ENCODE results near the gene RWDD2A.
A peak's percentile ranks its signal among the peaks of the same experiment; 100 is the strongest.

Gene RWDD2A

DNA sequence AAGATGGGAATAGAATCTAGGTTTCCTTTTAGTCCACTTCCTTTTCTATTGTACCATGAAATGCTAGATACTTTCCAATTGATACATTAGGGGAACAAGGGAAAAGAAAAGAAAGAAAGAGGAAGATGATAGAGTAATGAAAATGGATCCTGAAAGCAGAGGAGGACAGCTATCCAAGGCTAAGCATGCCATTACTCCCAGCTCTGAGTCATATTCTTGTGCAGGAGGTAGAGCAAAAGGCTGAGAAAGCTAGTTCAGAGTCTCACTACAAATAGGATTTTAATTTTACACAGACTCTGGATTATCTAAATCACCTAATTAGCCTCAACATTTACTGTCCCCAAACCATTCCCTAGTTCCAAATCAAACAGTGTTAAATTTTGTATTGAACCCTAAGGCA lies 23.6 kb downstream of the RWDD2A start:
- Histone ChIP-seq H3K4me1 (ENCODE audit: insufficient read depth, low read length, poor library complexity, severe bottlenecking) (no peaks in the 10 kb centered on the region), H3K9me2 (replicated peaks; ENCODE audit: low read depth, low read length) (no peaks in the 10 kb centered on the region), H3K4me3 (ENCODE audit: low read length, poor library complexity, severe bottlenecking) (no peak overlapping the region), H3K27me3 (ENCODE audit: insufficient read depth, low read length, poor library complexity, severe bottlenecking) (no peaks in the 10 kb centered on the region), H3K36me3 (ENCODE audit: insufficient read depth, low read length) (no peaks in the 10 kb centered on the region), H3K79me2 (ENCODE audit: insufficient read depth, low read length) (no peaks in the 10 kb centered on the region), H3F3A (ENCODE audit: low read depth) (no peaks in the 10 kb centered on the region), H3K9me3 (ENCODE audit: insufficient read depth, low read depth, low read length) (no peaks in the 10 kb centered on the region), H3K9ac (ENCODE audit: low read depth, low read length, poor library complexity, severe bottlenecking) (no peak overlapping the region), H2AFZ (ENCODE audit: low read length) (no peak overlapping the region; the same call in 1 of the 2 replicates), H4K20me1 (ENCODE audit: insufficient read depth, low read length, poor library complexity, severe bottlenecking) (no peaks in the 10 kb centered on the region), H3K4me2 (ENCODE audit: low read depth, low read length, poor library complexity, severe bottlenecking) (no peak overlapping the region)
- TF ChIP-seq EZH2phosphoT487 (IDR thresholded peaks at IDR 0.05; ENCODE audit: borderline replicate concordance) = no peak
- TF ChIP-seq, protein P1, sequence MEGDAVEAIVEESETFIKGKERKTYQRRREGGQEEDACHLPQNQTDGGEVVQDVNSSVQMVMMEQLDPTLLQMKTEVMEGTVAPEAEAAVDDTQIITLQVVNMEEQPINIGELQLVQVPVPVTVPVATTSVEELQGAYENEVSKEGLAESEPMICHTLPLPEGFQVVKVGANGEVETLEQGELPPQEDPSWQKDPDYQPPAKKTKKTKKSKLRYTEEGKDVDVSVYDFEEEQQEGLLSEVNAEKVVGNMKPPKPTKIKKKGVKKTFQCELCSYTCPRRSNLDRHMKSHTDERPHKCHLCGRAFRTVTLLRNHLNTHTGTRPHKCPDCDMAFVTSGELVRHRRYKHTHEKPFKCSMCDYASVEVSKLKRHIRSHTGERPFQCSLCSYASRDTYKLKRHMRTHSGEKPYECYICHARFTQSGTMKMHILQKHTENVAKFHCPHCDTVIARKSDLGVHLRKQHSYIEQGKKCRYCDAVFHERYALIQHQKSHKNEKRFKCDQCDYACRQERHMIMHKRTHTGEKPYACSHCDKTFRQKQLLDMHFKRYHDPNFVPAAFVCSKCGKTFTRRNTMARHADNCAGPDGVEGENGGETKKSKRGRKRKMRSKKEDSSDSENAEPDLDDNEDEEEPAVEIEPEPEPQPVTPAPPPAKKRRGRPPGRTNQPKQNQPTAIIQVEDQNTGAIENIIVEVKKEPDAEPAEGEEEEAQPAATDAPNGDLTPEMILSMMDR (conservative IDR thresholded peaks at IDR 0.05; ENCODE audit: low read length) = no peak

DNA sequence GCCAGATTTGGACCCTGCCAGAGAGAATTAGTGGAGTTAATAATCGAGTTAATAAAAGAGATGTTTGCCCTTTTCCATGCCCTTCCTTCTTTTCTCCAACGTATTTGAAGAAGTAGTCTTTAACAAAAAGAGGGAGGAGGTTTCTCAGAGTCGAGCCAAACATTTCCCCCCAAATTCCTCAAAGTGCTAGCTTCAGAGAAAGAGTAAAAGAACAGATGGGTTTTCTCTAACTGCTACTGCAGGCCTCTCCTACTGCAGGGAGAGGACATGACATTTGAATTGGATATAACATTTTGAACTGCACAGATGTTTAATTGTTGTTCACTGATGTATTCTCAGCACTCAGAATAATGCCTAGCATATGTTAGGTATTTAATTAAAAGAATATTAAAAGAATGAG lies 25.5 kb downstream of the RWDD2A start:
- Histone ChIP-seq H3K4me3 (ENCODE audit: low read length, poor library complexity, severe bottlenecking) (no peak overlapping the region), H3K9me2 (replicated peaks; ENCODE audit: low read depth, low read length) (no peaks in the 10 kb centered on the region), H3F3A (ENCODE audit: low read depth) (no peaks in the 10 kb centered on the region), H3K9me3 (ENCODE audit: insufficient read depth, low read depth, low read length) (no peaks in the 10 kb centered on the region), H3K79me2 (ENCODE audit: insufficient read depth, low read length) (no peaks in the 10 kb centered on the region), H3K4me1 (ENCODE audit: insufficient read depth, low read length, poor library complexity, severe bottlenecking) (no peaks in the 10 kb centered on the region), H3K4me2 (ENCODE audit: low read depth, low read length, poor library complexity, severe bottlenecking) (no peak overlapping the region), H3K36me3 (ENCODE audit: insufficient read depth, low read length) (no peaks in the 10 kb centered on the region), H4K20me1 (ENCODE audit: insufficient read depth, low read length, poor library complexity, severe bottlenecking) (no peaks in the 10 kb centered on the region), H3K27me3 (ENCODE audit: insufficient read depth, low read length, poor library complexity, severe bottlenecking) (no peaks in the 10 kb centered on the region), H3K9ac (ENCODE audit: low read depth, low read length, poor library complexity, severe bottlenecking) (no peak overlapping the region), H2AFZ (ENCODE audit: low read length) (0 out of 2 replicates have a peak overlapping the region, but pooled peaks have one; percentile 33)
- TF ChIP-seq, protein P1 (conservative IDR thresholded peaks at IDR 0.05; ENCODE audit: low read length) = no peak
- TF ChIP-seq EZH2phosphoT487 (IDR thresholded peaks at IDR 0.05; ENCODE audit: borderline replicate concordance) = no peak

DNA sequence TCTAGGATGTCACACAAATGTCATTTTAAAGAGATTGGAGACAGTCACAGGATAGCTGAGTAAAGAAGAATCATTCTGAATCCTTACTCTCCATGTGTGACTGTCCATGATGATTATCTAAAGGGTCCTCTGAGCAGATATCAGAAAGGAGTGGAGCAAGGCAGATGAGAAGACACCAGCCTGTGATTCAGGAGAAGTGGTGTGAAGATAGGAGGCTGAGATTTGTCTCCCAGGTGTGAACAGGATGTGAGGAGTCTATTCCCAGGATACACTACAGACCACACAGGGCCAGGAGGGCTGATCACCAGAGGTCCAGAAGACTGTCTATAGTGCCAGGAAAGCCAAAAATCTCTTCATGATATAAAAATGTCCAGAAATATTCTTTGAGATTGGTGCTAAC lies 27.0 kb downstream of the RWDD2A start:
- no peak for TF ChIP-seq EZH2phosphoT487 (IDR thresholded peaks at IDR 0.05; ENCODE audit: borderline replicate concordance)
- TF ChIP-seq, protein P1 (conservative IDR thresholded peaks at IDR 0.05; ENCODE audit: low read length) = no peak
- no peaks in the 10 kb centered on the region for H3K9me2 ChIP-seq (replicated peaks; ENCODE audit: low read depth, low read length)
- no peaks in the 10 kb centered on the region for H3K4me1 ChIP-seq (ENCODE audit: insufficient read depth, low read length, poor library complexity, severe bottlenecking)
- H4K20me1 ChIP-seq (ENCODE audit: insufficient read depth, low read length, poor library complexity, severe bottlenecking) = no peaks in the 10 kb centered on the region
- H3K36me3 ChIP-seq (ENCODE audit: insufficient read depth, low read length) = no peaks in the 10 kb centered on the region
- H3K9me3 ChIP-seq (ENCODE audit: insufficient read depth, low read depth, low read length) = no peaks in the 10 kb centered on the region
- H3K27me3 ChIP-seq (ENCODE audit: insufficient read depth, low read length, poor library complexity, severe bottlenecking) = no peaks in the 10 kb centered on the region
- no peaks in the 10 kb centered on the region for H3K79me2 ChIP-seq (ENCODE audit: insufficient read depth, low read length)
- no peak overlapping the region for H3K9ac ChIP-seq (ENCODE audit: low read depth, low read length, poor library complexity, severe bottlenecking)
- no peak overlapping the region for H2AFZ ChIP-seq (ENCODE audit: low read length)
- no peak overlapping the region for H3K4me3 ChIP-seq (ENCODE audit: low read length, poor library complexity, severe bottlenecking)
- H3K4me2 ChIP-seq (ENCODE audit: low read depth, low read length, poor library complexity, severe bottlenecking) = no peak overlapping the region
- H3F3A ChIP-seq (ENCODE audit: low read depth) = no peaks in the 10 kb centered on the region
